SIG-M5 (cell line): ENCODE data around the gene ALDOB.

Experiments
- DNase-seq: peaks from one replicate; lab custom pipeline; 2025; lab: John Stamatoyannopoulos, UW

Gene ALDOB

DNA sequence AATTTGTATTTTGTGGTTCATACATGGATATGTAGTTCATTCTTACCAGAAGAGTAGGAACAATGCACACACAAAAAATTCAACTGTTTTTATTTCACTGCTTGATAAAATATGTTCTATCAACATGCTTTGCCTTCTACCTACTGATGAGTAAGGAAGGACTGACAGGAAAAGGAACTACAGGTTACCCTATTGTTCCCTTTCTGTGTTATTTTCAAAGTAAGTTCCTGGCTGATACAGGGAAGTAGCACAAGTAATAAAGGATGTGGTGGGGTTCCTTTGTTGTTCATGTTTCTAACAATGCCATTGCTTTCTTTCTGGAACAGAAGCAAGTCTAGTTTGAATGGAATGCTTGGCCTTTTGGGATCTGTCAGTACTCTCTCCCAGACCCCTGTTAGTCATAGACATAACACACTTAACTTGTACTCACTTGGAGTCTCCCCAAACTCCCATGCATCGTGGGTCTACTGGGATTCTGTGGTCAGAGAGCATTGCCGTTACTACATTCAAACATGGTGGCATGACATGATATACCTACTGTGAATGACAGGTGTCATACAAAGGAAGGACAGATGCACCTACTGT lies 20.2 kb upstream of the ALDOB start:
- DNase-seq: no peak

DNA sequence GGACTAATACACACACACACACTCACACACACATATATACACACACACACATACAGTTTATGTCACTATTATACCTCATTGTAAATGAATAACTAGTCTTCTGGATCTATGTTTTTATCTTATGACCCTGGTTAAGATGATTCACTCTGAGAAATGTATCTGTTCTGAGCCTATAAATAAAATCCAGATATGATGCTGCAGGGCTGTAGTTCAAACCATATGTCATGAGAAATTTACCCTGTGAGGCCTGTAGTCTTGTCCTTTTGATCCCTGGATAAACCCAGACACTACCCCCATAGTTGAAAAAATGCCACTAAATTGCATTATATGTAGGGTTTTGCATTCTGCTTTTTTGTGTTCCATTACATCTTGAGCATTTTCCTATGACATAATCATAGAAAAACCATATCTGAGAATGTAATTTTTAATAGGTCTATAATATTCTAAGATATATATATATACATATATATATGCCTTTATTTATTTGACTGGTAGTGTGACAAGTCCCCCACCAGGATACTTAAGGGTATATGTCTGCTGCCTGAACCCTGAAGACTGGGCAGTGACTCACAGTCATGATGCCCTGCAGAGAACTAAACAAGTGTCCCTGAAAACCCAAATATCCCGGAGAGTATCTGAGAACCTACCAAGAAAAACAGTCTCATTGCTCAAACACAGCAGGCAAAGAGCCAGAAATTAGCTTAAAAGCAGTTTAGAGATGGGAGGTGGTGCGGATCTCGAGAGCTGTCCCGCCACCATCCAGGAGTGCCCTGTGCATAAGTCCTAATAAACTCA lies 18.4 kb upstream of the ALDOB start:
- DNase-seq: no peak

DNA sequence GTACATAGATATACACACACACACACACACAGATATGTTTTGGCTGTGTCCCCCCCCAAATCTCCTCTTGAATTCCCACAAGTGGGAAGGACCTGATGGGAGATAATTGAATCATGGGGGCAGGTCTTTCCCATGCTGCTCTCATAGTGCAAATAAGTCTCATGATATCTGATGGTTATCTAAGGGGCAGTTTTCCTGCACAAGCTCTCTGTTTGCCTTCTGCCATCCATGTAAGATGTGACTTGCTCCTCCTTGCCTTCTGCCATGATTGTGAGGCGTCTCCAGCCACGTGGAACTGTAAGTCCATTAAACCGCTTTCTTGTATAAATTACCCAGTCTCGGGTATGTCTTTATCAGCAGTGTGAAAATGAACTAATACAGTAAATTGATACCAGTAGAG lies 15.9 kb upstream of the ALDOB start:
- DNase-seq: no peak

DNA sequence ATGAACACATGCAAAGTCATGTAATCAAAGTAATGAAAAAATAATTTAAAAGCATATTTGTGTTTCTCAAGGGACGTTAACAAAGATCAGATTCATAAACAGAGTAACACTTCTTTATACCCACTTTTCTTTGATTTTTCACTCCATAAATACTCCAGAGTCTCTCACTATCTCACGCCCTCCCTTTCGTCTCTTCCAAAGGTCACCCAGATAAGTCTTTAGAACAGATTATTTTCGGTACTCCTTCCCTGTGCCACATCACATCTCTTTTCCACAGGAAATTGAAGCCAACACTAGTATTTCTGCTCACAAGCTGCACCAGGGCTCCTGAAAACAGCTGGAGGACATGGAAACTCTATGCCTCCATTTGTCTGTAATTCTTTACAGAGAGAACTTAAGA lies 15.4 kb upstream of the ALDOB start:
- no peak for DNase-seq

DNA sequence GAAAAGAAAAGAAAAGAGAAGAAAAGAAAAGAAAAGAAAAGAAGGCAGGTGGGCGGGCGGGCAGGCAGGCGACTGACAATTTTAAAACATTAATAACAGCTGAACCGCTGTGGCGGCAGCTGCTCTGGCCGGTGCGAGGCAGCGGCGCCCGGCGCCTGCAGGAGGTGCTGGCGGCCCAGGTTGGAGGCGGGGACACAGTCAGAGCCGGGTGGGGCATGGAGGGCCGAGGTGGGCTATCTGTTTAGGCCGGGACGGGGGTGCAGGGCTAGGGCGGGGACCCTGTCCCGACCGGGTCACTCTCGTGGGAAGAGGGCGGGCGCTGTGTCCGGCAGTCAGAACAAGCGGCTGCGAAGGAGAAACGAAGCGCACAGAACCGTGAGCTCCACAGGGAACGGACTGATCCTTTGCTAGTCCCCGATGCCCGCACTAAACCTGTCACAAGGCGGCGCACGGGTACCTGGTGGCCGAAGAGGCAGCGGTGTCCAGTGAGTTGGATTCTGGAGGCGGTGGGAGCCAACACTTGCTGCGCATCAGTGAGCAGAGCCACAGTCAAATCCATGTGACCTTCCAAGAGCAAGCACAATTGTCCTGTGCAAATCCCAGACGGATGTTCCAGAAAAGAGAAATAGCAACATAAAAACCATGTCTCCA lies 13.6 kb upstream of the ALDOB start:
- DNase-seq: no peak

DNA sequence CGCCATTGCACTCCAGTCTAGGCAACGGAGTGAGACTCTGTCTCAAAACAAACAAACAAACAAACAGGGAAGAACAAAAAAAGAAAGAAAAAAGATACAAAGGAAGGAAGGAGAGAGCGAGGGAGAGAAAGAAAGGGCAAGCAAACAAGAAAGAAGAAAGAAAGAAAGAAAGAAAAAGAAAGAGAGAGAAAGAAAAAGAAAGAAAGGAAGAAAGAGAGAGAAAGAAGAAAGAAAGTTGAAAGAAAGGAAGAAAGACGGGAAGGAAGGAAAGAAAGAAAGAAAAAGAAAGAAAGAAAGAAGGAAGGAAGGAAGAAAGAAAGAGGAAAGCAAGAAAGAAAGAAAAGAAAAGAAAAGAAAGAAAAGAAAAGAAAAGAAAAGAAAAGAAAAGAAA lies 13.1 kb upstream of the ALDOB start:
- no peak for DNase-seq

DNA sequence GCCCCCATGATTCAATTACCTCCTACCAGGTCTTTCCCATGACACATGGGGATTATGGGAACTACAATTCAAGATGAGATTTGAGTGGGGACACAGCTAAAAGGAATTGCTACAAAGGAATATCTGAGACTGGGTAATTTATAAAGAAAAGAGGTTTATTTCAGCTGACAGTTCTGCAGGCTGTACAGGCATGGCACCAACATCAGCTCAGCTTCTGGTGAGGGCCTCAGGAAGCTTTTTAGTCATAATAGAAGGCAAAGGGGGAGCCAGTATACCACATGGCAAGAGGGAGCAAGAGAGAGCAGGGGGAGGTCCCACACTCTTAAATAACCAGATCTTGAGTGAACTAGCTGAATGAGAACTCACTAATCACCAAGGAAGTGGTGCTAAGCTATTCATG lies 11.2 kb upstream of the ALDOB start:
- DNase-seq: no peak

DNA sequence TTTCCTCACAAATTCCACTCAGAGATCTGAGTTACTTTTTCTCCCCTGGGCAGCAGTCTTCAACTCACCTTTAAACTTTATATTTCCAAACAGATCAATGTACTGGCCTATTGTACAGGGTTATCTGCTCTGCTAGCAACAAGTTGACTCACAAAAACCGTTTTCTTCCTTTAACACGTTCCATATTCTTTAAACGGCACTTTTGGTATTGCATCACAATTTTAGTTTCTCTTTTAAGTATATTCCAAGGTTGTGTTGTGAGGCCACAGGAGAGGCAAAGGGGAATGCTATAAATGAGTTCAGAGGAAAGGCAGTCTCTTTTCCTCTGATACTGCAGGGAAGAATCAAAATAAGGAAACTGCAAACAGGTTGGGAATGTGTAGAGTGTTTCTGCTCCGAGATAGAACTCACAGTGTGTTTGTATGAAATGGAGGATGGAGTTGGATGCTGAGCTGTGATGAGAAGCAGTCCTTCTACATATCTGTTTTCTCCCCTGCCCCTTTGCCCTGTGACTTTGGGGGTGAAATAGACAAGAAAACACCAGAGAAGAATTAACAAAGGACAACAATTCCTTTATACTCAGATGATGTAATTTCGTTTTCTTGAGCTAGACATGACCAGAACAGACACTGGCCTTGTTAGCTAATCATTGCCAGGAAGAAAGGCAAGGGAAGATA lies 9.9 kb upstream of the ALDOB start:
- no peak for DNase-seq

DNA sequence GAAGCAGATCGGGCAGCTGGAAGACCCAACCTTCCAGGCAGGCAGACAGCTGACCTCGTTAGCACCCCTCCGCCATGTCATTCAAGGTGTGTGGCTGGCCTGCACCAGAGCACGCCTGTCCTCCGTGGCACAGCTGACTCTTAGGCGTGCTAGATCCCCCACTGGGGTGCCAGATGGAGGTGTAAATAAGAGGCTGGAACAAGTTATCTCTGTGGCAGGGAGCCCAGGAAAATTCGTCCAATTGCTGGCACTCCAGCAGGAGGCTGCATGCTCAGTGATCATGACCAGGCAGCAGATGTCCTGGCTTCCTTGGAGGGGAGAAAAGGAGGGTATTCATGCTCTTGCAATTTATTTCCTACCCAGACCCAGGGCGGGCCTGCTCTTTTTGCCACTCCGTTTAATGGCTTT lies 7.8 kb upstream of the ALDOB start:
- no peak for DNase-seq

DNA sequence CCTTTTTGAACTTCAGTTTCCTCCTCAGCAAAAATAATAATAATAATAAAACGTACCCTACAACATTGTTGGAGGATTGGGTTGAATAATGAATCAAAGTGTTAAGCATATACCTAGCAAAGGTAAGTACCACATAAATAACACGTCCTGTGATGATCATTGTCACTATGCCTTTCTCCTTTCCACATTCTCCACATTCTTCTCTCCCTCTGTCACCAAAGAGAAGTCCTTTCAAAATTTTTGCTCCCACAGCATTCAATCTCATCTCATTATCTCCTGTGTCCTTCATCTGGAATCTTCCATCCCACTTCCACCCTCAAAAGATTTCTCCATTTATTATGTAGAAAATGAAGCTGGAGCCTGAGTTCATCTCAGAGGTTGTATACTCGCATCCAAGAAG lies 7.2 kb upstream of the ALDOB start:
- no peak for DNase-seq

DNA sequence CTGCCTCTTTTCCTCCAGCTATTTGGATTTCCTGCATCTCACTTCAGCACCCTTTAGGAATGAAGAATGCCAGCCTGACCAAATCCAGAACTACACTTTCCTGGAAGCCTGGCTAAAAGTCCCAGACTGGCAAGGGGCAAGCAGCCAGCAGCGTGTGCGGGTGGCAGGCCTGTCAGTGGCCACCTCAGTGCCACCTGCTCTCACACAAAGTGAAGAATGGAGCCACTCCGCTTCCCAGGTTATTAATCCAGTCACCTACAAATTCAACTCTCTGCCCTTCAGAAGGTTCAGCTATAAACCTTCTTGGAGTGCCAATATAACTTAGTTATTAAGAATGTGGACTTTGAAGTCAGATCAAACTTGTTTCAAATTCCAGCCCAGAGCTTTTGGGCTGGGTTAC lies 6.7 kb upstream of the ALDOB start:
- DNase-seq: no peak

DNA sequence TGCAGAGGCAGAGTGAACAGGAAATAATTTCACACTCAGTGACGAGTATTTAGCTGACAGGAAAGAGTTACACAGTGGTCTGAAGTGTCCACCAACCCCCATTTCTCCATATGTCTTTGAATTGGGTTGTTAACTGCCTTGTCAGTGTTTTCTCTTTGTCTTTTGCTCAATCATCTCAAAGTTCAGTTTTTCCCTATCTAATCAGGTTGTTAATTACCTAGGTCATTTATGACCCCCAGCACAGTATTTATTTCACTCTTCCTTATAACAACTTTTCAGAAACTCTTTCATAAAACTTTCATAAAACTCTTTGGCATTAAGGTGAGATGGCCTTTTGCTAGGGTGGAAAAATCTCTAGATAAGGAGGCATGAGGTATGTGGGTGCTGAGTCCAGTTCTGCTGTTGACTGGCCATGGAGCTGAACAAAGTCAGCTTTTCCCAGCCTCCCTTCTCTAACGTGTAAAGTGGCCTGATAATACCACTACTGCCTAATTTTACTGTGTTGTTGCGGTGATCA lies 5.2 kb upstream of the ALDOB start:
- DNase-seq: no peak

DNA sequence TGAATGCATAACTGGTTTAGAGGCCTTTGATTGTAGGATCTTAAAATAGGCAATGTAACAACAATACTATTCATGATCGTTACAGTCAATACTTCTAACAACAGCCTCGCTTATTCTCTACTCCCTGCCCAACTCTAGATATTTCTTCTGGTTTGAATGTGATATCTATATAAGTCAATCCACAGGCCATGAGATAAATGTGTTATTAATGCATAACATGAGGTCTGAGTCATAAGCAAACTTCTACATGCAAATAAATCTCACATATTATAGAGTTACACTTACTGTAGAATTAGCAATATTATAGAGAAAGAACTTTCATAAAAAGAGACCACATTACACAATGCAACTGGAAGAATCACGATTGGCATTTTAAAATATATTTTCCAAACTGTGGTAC lies 2.9 kb upstream of the ALDOB start:
- DNase-seq: no peak

DNA sequence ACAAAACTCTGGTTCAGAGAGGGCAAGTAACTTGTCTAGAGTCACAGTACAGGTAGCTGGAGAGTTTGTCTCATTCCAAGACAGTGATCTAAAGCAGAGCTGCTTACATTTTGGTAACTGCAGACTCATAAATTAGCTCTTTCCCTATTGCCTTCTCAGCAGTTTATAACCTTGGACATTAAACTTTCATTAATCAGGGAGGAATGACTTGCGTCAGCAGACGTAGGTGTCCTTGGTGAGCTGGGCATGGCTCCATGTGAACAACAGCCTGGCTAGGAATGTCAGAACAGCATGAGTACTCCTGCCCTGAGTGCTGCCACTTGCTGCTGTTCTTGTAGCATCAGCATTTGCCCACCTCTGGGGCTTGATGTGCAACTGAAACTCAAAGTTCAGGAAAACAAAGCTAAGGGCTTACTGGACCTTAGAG lies 2.2 kb upstream of the ALDOB start:
- no peak for DNase-seq

DNA sequence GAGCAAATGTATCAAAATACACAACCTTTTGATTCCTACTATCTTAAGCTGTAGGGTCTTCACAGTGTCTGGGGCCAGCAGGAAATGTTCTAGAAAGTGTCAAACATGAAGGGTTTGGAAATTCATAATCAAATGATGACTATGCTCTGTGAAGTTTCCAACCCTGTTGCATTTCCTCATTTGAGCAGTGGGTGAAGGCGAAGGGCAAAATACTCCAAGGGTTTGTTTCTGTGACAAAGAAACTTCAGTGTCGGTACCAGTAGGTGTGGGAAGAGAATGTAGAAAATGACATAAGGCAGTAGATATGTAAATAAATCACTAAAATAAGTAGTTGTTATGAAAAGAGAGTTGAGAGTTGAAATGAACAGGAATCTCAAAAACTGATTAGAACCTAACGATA lies 576 bp downstream of the ALDOB start:
- no peak for DNase-seq

DNA sequence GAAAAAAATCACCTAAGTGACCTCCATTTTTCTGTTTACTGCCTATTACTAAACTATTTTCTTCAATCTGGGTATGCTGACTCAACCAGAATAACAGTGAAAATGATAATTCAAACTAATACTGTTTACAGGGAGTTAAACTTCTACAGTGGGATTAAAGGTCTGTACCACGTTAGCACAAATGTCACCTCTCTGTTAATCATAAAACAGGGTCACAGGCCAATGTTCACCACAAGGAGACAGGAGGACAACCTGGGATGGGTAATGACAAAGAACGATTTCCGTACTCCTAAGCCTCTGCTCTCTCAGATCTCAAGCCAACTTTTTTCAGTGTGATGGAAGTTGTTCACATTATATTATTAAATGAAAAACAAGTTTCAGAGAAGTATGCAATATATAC lies 2.3 kb downstream of the ALDOB start:
- DNase-seq: no peak

DNA sequence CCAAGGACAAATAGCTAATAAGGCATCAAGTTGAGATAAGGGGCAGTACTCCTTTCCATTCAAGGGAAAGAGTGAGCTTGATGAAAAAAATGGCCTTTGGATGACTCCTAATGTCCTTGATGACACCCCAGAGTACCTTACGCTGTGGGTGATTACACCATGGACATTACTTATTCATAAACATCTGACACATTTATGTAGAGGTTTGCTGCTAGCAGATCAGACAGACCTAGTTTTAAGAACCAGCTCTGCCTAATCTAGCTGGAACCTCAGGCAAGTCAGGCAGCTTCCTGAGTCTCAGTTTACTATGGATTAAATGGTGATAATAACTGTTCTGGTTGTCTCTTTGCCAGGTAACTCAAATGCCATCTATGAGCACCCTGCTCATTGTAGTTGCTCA lies 2.8 kb downstream of the ALDOB start:
- no peak for DNase-seq

DNA sequence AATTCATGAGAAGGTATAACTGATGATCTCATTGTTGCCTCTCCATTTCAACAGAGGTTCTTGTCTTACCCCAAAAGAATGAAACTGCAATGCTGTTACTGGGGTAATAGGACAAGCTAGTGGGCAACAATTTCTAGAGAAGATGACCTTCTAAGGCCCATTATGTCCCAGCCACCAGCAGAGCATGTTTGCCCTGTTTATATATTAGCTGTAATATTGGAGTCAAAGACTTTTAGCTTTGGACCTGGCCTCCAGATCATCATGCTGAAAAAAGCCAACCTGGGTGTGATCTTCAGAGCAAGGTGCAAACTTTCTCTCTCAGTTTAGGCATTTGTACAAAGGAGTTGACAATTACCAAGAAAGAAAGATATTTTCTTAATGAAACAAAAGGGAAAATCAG lies 3.4 kb downstream of the ALDOB start:
- DNase-seq: no peak

DNA sequence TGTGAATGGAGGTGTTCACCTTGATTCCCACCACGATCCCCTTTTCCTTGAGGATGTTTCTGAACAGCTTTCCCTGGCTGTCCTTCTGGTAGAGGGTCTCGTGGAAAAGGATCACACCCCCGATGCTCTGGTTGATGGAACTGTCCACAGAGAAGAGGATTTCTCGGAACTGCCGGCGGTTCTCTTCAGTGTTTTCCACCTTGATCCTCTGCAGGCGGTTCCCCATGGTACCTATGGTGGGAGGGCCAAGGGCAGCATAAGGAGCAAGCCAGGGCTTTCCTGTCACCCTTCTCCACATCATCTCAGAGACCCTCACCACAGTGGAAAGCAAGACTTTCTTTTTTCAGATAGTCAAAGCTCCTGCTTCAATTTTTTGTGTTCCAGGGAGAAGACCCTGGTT lies 5.8 kb downstream of the ALDOB start:
- no peak for DNase-seq

DNA sequence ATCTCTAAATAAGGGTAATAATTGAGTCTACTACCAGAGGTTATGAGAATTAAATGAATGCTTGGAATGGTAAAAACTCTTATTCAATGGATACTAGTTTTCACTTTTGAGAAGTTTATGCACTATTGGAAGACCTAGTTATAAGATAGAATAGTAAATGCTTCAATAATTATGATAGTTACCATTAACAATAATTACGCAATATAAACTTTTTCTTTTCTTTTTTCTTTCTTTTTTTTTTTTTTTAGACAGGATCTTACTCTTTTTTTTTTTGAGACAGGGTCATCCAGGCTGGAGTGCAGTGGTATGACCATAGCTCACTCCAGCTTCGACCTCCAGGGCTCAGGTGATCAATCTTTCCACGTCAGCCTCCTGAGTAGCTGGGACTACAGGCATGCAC lies 6.7 kb downstream of the ALDOB start:
- DNase-seq: no peak

DNA sequence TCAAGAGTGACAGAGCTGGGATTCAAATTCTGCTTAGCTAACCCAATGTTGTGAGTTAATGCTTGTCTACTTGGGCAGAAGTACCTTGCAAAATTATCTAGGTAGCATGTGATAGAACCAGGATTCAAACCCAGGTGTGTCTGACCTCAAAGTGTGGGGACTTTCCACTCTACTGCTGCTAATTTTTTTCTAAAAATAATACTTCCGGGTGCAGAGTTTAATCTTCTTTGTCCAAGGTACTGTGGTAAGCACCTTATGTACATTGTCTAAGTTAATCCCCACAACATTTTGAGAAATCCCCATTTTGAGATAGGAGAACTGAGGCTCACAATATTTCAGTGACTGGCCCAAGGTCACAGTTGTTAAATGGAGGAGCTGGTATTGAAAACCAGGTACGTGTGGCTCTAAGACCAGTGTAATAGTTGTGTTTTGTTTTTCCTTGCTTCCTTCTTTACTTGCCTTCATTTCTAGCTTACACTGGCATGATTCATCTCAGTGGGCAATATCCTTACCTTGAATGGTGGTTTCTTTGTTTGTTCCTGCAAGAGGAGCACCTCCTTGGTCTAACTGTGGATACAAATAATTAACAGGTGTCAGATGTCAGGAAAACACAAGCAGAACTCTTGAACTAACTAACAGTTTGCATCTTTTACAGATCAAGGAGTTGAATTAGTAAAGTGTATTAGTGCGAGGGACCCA lies 7.5 kb downstream of the ALDOB start:
- DNase-seq: no peak

DNA sequence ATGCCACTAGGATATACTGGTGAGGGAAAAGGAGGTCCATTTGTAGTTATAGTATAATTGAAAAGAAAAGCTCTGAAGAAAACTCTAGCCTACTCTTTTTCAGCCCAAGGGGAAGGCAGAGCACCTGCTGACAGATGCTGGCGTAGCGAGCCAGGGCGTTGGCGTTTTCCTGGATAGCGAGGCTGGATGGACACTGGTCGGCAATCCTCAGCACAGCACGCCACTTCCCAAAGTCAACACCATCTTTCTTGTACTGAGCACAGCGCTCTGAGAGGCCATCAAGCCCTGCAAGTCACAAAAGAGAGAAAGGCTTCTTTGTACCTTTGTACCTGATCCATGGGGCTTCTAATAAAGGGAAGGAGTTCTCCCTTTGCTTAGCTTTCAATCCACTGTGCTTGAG lies 8.2 kb downstream of the ALDOB start:
- no peak for DNase-seq
